ENCODE results near the gene THOP1.

DNA sequence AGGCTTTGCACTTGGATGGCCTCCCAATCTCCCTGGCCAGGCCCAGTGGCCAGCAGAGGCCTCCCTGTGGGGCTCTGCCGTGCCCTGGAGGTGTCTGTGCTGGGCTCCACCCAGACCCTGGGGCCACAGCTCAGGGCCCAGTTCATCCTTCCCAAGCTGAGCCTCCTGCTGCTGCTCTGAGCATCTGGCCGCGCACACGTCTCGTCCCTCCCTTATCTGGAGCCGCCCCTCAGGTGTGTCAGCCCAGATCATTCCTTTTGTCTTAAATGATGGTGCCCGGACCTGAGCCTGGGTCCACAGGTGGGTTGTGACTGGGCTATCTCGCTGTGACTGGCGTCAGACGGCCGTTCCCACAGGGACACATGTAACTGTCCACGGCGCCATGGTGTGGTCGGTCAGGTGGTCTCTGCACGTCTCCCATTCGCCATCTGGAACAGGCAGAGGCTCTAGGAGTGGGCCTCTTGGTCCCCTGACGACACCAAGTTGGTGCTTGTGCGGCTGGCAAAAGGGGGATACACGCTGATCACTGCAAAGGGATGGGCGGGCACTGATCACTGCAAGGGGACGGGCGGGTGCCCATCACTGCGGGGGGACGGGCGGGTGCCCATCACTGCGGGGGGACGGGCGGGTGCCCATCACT lies 20.1 kb downstream of the THOP1 start:
- TF ChIP-seq, protein P1, sequence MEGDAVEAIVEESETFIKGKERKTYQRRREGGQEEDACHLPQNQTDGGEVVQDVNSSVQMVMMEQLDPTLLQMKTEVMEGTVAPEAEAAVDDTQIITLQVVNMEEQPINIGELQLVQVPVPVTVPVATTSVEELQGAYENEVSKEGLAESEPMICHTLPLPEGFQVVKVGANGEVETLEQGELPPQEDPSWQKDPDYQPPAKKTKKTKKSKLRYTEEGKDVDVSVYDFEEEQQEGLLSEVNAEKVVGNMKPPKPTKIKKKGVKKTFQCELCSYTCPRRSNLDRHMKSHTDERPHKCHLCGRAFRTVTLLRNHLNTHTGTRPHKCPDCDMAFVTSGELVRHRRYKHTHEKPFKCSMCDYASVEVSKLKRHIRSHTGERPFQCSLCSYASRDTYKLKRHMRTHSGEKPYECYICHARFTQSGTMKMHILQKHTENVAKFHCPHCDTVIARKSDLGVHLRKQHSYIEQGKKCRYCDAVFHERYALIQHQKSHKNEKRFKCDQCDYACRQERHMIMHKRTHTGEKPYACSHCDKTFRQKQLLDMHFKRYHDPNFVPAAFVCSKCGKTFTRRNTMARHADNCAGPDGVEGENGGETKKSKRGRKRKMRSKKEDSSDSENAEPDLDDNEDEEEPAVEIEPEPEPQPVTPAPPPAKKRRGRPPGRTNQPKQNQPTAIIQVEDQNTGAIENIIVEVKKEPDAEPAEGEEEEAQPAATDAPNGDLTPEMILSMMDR (IDR thresholded peaks at IDR 0.05) = no peak
- TF ChIP-seq POLR2A (IDR thresholded peaks at IDR 0.05) = no peak
- TF ChIP-seq EP300 (IDR thresholded peaks at IDR 0.05) = no peak

Measured in ovary (tissue), 3 donors.